GM18858 (cell line): Measurements from ENCODE around the gene ADAM10.

Experiments
- ATAC-seq: cut with Tn5 transposase; IDR thresholded peaks from one replicate; pipeline ENCODE4 v1.9.1; 2021; ENCODE audit not compliant: unreplicated experiment

Gene ADAM10

DNA sequence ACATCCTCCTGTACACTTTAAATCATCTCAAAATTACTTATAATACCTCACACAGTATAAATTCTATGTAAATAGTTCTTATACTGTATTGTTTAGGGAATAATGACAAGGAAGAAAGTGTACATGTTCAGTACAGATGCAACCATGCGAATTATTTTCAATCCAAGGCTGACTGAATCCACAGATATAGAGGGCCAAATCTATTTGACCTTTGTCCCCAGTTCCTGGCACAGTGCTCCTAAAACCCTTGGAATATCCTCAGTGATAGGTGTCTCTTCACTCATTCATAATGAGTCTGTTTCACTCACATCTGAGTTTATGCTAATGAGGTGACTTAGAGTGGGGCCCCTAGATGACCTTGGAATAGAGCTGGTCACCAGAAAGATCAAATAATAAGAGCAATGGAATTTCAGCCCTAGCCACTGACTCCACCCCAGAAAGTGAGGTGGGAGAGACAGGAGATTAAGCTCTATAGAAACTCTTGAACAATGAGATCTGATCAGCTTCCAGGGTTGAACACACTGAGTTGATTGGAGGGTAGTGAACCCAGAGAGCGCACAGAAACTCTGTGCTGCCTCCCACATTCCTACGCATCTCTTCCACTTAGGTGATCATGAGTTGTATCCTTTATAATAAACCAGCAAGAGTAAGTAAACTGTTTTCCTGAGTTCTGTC is 65.3 kb downstream of the ADAM10 start:
- no peak for ATAC-seq

DNA sequence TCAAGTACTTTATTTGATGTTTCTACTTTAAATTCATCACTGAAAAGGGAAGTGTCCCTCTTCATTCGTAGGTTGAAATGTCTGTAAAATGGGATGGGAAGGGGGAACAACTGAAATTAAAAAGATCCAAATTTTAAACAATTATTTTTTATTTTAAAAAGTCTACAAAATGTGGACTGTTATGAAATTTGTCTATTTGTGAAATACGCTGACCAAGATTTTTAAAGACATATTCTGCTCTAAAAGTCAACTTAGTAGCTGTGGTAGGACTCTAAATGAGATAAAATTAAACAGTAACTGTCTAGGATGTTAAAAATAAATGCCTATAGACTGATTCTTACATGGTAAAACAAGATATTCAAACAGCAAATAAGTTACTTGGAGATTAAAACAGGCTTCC is 67.3 kb downstream of the ADAM10 start:
- no peak for ATAC-seq

DNA sequence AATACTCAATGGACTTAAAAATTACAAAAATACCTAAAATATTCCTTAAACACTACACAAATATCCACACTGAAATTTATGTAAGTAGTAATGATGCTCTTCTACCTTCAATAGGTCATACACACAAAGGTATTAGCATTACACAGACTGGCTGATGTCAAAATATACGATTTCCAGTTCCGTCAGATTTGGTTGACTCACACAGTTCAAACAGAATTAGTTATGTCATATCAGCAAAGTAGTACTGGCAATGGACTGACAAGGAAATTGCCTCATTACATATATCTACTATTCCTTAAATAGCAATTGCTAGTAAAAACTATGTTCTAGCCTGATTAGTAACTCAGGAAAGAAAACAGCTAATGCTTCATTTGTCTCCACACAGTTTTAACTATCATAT is 70.8 kb downstream of the ADAM10 start:
- ATAC-seq: no peak

DNA sequence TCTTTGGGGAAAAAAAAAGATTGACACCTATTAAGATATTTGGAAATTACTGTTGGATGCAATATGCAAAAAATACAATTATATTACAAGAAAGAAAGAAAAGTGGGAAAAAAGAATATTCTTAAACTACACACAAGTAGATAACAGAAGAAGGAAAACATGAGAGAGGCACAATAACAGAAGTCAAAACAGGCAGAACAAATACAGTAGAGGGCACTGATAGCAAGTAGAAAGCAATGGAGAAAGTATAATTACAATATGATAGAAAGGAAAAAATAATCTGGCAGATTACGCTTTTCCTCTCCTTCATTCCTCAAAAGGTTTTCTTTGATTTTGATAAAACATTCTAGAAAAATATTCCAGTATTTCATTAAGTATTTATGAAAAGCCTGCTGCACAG is 72.1 kb downstream of the ADAM10 start:
- no peak for ATAC-seq

DNA sequence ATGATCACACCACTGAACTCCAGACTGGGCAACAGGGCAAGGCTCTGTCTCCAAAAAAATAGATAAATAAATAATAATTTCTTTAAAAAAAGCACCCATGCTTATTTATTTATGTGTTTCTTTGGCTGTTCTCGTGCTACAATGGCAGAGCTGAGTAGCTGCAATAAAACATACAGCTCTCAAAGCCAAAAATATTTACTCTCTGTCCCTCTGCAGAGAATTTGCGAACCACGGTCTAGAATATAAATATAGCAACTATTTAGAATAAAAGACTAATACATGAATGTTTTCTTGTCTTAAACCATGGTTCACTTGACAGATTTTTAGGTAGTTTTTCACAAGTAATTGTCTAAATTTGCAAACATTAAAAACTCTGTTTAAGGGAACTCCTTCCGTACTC is 72.7 kb downstream of the ADAM10 start:
- ATAC-seq: no peak

DNA sequence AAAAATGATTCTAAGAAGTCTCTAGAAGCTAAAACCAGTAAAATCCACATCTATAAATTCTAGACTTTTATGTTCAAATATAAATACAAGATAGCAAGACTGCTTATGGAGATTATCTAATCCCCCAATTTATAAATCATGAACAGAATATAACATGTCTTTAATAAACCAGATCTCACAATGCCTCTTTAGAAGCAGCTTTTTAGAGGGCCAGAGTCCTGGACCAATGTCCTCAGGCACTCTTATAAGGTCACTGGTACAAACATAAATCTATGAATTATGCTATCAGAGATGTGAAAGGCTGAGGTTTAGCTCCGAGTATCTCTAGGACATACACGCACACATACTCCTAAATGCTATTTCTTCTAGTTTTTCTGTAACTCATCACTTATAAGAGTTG is 78.3 kb downstream of the ADAM10 start:
- ATAC-seq: no peak

DNA sequence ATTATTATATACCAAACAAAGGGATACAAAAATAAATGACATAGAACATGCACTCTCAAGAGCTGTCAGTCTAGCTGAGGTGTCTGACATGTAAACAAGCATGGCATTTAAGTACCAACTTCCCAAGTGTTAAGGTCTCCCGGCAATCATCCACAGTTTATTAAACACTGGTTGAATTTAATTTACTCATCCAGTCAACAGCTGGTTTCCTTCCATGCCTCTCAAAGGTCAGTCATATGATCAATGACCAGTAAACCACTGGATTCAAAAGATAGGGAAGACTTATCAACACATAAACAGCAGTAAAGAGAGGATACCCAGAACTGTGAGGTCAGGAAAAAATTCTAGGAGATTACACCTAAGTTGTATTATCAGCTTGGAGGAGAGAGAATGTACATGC is 80.4 kb downstream of the ADAM10 start:
- no peak for ATAC-seq

DNA sequence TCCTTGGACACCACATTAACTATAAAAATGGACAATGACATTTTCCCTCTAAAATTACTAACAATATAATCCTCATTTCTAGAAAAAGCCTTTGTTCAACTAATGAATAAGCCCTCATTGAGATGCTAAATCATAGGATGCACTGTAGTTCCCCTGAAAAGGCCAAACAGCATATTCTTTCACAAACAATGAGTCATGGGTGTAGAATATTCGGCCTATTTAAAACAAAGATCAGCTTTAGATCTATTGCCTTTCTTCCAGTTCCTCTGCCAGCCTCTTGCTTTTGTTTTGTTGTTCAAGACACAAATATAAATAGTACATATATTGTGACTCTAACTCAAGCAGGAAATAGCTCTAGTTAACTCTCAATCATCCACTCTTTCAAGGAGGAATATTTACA is 82.5 kb downstream of the ADAM10 start:
- ATAC-seq: no peak

DNA sequence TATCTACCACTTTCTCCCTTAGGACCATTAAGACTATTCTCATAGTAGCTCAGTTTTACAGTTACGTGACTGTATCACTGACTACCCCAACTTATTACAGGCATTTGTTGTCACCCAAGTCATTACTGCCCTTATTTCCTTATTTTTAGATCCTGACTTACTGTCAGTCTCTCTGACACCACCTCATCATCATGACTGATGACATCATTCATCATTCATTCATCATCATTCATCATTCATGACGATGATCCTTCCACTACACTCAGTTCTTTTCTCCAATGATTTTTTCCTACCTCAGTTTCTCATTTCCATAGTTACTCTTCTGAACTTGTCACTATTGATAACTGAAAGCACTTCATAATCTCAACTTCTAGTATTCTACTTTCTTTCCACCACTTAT is 83.8 kb downstream of the ADAM10 start:
- ATAC-seq: no peak

DNA sequence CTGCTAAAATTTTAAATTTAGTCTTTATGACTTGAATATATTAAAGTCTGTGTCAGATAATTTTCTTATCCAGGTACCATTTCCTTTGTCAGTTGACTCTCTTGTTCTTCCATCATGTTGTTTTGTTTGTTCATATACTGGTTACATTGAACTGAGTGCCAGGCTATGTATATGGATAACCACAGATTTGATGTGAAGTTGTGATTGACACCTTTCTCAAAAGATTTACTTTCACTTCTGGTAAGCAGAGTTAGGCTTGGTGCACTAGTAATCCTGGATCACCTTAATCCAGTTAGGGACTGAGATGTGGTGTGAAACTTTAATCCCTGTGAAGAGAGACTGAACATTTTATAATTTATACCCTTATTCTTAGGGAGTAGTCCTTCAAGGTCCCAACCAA is 99.4 kb downstream of the ADAM10 start:
- no peak for ATAC-seq

DNA sequence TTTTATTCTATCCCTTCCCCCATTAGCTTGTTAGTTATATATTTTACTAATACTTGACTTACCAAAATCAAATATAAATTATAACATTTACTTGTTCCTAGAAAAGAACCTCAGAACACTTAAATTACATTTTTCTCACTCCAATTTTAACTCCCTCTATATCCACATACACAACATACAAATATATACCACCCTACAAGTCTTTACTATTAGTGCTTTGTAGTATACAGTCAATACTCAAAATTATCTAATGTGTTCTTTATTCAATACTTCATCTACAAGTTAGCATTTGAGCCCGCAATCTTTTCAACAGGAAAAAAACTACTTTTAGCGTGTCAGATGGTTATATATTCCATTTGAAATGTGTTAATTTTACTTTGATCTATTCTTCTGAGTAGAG is 100.3 kb downstream of the ADAM10 start:
- no peak for ATAC-seq

DNA sequence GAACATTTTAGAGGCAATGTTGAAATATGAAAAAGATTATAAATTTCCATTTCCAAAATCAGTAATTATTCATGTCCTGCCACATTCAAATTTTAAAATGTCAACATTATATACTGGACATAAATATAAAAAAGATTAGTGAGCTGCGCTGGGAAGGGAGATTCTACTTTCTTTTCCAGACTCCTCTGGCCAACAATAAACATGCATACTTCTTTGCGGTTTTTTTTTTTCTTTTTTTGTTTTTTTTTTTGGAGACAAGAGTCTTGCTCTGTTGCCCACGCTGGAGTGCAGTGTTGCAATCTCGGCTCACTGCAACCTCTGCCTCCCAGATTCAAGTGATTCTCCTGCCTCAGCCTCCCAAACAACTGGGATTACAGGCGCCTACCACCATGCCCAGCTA is 105.5 kb downstream of the ADAM10 start:
- no peak for ATAC-seq

DNA sequence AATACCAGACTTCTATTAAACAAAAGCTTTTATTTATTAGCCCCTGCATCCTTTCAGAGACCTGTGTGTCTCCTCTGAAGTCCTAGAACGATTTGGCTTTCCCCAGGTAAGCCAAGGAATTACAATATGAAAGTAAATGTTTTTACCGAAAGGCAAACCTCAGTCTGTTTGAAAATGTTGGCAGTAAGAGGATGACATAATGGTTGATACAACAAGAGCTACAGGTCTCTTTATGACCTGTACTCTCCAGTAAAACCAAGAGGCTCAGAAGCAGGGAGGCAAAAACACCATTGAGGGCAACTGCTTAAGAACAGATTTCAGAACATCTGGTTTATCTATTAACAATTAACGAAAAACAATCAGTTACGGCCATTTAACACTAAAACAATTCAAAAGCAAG is 107.8 kb downstream of the ADAM10 start:
- no peak for ATAC-seq

DNA sequence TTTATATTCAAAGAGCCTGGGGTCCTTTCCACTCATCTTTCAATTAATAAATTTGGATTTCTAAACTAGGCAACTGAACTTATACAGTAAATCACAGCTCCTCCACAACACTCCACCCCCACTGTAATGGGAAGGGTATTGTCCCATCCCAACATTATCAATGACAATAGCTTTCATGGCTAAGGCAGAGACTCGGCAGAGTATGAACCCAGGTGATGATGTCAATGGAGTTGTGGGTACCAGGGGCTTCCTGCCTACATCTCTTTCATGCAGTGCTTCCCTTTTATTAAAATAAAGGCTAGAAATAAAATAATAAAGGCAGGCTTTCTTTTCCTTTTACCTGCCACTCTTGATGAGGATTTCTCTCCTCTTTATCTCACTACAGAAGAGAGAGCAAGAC is 109.5 kb downstream of the ADAM10 start:
- no peak for ATAC-seq

DNA sequence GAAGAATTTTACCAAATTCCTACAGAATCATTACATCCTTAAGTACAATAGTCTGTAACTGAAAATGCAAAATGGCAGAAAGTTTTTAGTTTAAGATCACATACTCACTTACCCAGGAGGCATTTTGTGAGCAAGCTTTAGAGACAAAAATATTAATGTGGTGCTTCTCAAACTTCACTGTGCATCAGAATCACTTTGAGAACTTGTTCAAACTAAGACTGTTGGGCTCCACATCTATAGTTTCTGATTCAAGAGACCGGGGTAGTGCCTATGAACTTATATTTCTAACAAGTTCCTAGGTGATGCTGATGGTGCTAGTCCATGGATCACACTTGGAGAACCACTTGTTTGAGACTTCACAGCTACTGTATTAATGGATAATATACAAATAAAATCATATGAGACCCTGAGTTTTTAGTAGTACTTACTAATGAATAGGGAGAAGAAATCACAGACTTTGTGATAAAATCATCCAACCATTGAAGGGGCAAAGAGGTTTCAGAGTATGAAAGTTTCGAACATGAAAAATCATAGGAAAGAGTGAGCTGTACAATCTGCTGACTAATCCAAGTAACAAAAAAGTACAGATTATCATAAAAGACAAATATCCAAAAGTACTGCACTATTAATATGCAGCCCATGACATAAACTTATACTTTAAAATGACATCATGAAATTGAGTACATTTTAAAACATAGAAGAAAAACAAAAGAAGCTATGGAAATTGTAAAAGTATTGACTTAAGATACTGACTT is 110.3 kb downstream of the ADAM10 start:
- no peak for ATAC-seq

DNA sequence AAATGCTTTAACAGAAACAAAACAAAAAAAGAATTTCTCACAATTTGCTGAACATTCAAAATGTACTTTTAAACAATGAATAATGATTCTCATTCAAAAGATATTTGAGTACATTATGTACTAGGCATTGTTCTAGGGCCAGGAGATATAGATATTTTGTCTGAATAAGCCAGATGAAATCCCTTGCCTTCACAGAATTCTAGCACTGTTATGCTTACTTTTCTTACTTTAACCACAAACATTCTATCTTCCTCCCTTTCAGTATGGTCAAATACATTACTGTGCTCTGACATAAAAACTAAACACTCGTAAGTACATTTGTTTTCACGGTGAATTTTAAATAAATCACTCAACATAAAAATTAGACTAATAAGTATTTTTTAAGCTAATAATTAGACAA is 116.7 kb downstream of the ADAM10 start:
- ATAC-seq: no peak

DNA sequence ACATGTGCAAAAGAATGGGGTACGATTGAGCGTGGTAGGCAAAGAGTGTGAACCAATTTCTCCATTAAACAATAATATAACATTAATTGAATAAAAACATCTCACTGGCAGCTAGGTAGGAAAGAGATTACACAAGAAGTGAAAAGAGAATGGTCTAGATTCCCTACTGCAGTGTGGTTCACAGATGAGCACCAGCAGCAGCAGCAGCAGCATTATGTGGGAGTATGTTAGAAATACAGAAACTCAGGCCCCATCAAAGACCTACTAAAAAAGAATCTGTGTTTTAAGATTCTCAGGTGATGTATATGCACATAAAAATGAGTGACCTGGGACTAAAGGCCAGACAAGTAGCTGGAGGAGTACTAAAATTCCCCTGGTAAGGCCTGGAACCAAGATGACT is 118.2 kb downstream of the ADAM10 start:
- ATAC-seq: no peak

DNA sequence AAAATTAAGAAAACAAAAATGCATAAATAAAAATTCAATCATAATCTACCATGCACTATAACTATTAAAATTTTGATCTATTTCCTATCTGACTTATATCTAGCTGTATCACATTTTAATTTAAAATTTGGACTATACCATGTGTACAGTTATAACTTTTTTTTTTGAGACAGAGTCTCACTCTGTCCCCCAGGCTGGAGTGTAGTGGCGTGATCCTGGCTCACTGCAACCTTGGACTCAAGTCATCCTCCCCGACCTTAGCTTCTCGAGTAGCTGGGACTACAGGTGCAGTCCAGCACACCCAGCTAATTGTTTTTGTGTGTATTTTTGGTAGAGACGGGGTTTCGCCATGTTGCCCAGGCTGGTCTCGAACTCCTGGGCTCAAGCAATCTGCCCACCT is 119.9 kb downstream of the ADAM10 start:
- no peak for ATAC-seq

DNA sequence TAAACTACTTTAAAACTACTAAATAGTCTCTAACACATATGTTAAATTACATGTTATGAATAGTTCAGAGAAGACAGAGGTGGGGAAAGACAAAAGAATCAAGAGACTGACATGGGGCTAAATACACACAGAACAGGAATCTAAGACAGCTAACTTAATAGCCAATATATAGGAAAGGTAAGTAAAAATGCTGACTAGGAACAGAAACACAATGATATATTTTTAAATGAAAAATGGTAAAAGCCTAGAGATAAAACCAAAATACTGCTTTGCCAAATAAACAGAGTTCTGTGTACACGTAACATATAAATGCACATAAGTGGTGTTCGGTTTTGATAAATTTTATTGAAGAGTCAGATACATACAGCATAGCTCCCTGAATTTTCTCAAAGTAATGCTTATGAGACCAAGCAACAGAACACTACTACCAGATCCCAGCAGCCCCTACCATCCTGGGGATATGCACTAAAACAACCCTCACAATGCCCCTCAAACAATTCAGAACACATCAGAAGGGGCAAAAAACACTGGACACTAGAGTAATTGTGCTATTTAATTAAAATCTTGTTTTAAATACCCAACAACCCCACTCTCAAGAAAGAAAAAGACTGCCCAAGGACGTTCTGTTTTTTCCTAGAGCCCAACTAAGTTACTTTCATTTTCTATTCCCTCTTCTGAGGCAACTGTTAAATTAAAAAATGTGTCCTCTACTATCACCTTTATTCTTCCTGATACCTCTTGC is 121.1 kb downstream of the ADAM10 start:
- no peak for ATAC-seq

DNA sequence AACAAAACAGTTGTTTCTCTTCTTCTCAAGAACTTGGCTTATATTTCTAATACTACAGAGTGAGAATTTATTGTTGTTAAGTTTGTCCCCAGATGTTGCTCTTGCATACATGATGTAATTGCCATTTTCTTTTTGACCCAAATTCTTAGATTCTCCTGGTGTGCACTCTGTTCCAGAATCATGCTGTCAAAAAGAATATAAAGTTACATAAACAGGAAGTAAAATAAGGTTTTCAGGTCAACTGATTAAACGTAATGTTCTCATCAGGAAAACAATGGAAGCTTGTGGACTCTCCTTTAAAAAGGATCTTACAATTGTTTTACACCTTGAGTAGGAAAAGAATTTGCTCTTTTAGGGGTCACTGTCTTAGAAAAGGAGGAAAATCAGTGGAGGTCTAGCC is 121.8 kb downstream of the ADAM10 start:
- no peak for ATAC-seq

DNA sequence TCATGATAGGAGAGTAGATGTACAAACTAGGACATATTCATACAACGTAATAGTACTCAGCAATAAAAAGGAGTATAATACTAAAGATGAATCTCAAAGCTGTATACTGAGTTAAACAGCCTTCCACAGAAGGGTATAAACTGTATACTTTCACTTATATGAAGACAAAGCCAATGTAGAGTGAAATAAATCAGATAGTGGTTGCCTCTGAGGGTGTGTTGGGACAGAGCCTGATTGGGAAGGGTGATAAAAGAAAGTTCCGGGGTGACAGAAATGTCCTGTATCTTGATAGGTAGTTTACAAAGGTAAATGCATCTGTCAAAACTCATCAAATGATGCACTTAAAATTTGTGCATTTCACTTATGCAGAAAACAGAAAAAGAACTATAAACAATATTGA is 122.5 kb downstream of the ADAM10 start:
- no peak for ATAC-seq

DNA sequence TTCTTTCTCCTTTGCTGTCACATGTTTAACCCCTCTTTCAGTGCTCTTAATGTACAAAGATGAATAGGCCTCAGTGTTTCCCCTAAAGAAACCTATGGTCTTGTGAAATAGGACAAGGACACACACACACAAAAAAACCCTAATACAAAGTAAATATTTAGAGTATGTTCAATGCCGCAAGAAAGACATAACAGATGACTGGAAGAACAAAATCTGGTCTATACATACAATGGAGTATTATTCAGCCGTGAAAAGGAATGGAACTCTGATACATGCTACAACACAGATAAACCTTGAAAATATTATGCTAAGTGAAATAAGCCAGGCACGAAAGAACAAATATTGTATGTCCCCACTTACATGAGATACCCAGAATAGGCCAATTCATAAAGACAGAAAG is 123.1 kb downstream of the ADAM10 start:
- ATAC-seq: no peak
